MV-4-11 (cell line): Measurements from ENCODE around the gene USP48.
"Not testable (repeated sequence)": the region's sequence is repeated elsewhere in the genome, so short reads cannot be mapped to it uniquely, and the experiment has no call there.

Source experiments
- DNase-seq: peaks from one replicate; lab custom pipeline; 2025; lab: John Stamatoyannopoulos, UW

The USP48 gene

DNA sequence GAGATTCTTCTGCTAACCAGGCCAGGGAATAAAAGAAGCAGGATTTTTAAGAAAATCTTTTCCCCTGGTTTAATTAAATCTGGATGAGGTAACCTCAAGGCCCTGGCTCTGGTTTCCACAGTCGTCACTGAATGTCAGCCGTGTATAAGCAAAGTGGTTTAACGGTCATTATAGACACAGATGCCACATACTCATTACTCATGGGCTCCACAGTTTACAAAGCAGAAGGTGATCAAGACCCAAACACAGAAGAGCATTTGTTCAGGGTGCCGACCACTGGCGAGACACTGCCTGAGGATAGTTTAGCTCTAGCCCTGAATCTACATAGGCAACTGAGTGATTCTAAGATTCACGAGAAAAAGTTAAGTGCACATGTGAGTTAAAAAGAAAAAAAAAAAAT is 86.0 kb downstream of the USP48 start:
- DNase-seq: peak; percentile 84

DNA sequence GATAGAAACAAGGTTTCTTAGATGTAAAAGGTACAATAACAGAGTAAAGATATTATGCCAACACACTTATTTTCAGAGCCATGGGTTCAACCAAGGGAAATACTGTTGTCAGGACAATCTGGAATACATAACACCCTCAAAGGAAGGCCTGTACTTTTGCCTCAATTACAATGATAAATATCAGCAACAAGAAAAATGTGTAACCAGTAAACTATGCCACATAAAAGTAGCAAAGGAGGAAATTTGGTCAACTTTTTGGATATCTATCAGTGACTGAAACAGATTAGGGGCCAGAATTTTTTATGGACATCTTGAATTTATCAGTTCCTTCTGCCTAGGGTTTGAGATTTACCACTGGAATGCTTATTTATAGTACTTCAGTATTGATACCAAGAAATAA is 89.2 kb downstream of the USP48 start:
- no peak for DNase-seq

DNA sequence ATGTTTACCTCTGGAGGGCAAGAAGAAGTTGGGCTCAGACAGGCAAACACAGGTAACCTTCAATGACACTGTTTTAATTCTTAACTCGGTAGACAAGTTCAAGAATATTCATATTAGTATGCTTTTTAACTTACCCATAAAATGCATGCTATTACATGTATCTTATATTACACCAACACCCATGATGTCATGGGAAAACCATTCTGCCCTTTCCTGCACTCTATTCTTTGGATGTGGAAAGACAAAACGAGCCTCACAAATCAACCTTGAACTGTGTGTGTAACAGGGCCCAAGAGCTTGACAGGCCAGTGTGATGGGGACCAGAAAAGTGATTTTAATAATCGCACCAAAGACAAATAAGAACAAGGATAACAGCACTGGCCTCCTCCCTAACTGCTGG is 91.2 kb downstream of the USP48 start:
- DNase-seq: no peak

DNA sequence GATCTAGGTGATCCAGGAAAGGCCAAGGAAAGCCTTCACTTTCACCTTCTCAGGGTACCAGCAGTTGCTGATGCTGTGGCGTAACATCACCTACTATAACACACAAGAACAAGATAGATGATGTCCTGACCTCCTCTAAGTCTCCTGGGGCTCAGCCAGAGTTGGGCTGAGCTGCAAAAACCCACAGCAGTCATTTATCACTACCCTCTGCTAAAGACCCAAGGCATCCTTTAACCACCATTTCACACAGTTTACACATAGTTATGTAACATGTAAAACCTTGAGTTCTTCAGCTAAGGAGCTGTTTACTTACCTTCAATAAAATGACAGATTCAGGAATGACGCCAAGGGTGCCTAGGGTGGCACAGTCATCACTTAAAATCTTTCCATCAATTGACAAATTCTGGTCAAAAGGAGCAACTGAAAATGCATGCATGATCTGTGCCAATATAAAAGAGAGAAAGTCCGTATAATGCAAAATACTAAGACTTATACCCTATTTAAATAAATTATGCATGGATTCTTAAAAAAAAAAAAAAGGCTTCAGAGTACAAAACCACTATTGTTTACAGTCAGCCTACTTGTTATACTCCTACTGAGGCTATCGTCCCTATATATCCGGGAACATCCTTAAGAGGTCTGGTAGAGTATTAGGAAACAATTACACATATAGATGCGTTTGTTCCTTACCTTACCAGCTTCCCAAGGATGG is 93.1 kb downstream of the USP48 start:
- no peak for DNase-seq

DNA sequence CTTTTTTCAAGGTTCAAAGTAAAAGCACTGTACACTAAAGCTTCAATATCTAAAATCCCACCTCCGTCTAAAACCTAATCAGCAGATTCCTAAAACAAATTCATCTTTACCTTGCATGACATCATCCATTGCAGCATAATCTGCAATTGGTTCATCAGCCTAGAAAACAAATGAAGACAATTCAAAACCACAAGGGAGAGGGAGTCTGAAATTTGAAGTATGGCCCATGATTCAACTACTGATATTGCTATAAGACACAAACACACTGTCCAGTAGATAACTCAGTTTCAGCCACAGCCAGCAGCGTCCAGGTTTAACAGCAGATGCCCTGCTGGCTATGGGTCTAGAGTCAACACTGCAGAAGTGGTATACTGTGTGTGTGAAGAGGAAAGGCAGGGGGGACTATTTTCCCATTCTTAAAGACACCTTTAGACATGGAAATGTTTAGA is 95.8 kb downstream of the USP48 start:
- DNase-seq: no peak

DNA sequence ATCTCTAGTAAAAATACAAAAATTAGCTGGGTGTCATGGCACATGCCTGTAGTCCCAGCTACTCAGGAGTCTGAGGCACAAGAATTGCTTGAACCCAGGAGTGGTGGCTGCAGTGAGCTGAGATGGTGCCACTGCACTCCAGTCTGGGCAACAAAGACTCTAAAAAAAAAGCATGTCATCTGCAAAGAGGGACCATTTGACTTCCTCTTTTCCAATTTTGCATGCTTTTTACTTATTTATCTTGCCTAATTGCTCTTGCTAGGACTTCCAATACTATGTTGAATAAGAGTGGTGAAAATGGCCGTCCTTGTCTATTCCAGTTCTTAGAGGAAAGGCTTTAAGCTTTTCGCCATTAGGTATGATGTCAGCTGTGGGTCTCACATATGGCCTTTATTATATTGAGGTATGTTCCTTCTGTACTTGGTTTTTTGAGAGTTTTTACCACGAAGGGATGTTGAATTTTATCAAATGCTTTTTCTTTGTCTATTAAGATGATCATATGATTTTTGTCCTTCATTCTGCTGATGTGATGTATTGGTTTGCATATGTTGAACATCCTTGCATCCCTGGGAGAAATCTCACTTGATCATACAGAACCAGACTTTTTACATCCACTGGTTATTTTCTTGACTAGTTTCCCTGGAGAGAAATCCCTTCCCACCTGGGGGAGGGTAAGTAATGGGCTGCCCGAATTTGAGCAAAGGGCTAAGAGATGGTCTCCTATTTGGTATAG is 96.8 kb downstream of the USP48 start:
- peak; percentile 53 for DNase-seq

DNA sequence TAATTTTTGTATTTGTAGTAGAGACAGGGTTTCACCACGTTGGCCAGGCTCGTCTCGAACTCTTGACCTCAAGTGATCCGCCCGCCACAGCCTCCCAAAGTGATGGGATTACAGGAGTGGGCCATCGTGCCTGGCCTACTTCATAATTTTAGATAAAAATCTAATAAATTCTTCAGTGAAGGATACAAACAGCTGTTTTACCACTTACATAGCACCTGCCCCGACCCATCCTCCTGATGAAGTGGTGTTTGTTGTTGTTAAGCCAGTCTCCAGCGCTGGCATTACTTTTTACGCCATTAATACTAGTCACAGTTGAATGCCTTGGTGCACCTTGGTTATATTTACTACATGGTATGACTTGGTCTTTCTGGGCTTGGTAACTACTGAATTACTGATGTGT is 101.5 kb downstream of the USP48 start:
- no peak for DNase-seq

DNA sequence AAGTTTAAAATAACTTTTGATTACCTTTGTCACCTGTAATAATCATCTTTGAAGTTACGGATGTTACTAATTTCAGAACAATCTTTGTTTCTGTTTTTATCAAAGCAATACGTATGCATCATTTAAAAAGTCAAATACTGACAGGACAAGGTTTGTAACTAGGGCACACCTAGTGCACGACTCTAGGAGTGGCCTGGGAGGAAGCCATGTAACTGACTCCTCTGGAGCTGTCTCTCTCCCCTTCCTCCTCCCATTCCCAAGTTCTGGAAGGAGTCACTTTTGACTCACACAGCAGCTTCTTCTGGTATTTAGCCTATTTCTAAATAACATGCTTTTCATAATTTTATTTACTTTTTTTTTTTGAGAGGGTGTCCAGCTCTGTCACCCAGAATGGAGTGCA is 102.0 kb downstream of the USP48 start:
- no peak for DNase-seq

DNA sequence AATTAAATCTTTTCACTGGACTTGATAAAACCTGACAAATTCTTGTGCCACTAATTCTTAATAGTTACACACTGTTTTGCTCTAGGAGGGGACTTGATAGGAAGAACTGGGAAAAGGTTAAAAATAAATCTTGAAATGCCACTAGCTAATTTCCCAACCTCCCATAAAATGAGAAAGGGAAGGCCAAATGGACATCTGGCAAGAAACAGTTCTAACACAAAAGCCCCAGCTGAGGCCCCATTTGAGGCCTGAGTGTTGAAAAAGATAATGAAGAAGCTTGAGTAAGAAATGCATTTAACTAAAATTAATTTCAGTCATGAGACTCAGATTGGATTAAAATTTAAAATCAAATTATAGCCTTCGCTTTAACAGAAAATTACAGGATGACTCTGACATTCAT is 102.6 kb downstream of the USP48 start:
- DNase-seq: no peak

DNA sequence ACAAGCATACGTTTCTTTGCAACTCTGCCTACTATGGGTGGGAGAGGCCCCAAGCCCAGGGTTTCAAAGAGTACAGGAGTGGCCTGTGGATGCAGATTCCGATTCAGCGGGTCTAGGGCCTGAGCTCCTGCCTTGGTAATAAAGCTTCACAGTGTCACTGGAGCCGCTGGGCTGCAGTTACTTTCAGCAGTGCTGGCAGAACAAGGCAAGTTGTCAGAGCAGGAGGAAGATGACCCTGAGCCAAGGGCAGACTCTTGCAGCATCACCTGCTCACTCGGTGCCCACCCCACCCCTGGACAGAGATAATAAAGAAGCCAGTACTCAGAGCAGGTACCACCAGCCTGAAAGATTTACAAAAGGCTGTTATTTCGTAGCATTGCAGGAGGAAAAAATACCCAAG is 105.8 kb downstream of the USP48 start:
- DNase-seq: no peak

DNA sequence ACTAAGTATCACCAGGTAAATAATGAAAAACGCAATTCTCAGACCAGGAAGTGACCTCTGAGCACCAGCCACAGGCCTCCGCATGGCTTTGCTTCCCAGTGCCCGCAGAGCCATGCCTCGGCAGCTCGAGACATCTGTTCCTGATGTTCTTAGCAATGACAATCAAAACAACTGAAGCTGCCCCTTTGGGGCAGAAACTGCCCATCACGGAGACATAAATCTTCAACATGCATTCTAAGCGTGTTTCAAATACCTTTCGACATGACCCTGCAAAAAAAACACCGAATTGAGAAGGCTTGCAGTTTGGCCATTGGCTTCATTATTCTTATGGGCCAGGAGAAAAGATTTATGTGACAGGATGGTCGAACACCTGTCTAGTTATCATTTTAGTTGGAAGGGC is 108.0 kb downstream of the USP48 start:
- DNase-seq: no peak

DNA sequence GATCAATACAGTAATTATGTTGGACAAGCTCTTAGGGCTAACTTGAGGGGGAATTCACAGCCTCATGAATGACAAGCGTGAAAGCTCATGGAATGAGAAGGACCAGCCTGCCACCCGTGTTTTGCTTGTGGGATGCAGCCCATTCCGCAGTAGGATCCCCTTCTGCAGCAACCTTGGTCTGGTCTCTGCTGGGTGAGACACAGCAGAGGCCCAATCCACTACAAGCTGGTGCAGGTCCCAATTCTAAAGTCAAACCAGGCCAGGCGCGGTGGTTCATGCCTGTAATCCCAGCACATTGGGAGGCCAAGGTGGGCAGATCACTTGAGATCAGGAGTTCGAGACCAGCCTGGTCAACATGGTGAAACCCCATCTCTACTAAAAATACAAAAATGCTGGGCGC is 109.1 kb downstream of the USP48 start:
- not testable (repeated sequence) for DNase-seq

DNA sequence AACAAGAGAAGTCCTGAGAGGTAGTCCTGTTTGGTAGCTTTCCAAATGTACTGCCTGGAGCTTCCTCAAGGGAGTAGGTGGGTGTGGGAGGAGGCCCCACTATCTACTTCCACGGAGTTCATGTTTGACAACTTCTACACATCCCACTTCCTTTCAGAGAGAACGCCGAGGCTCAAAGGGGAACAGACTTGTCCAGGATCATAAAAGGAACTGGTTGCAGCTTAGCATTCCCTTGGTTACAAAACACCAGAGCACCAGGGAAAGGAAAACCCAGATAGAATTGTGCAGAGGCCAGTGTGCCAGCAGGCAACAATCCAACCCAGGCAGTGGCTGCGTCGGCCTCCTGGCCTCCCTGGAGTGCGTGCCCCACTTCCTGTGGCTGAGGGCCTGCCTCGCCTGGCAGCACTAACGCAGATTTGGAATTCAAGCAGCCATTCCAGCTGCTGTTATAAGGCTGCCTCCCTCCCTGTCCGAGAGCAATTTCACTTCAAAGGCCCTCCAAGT is 109.6 kb downstream of the USP48 start:
- DNase-seq: peak; percentile 71

DNA sequence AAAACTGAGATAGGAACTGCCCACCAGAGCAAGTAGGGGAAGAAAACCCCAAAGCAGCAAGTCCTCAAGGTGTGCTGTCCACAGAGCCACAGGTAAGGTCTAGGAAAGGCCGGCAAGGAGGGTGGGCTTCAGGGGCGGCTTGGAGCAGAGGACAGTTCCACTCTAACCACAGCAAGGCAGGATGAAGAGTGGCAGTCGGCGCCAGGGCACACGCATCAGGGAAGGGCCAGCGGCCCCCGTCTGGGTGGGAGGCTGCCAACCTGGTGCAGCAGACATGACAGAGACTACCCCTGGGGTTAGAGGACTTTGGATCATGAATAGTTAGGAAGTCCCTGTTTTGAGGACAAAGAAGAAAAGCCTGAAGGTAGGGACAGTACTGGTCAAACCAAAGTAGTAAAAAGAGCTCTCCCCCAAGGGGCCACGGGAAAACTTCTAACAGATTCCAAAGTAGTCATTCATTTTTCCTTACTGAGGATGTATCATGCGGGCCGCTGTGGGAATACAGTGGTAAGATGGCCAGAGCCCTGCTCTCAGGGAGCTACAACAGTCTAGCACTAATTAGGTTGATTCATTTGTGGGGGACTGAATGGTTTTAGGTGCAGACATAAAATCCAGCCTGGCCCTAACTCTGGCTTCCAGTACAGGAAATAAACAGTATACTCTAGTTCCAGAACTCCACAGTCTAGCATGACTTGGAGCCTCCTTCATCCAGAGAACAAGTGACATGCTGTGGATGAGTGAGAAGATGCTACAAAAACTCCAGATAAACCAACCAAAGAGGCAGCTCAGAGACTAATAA is 110.3 kb downstream of the USP48 start:
- no peak for DNase-seq

DNA sequence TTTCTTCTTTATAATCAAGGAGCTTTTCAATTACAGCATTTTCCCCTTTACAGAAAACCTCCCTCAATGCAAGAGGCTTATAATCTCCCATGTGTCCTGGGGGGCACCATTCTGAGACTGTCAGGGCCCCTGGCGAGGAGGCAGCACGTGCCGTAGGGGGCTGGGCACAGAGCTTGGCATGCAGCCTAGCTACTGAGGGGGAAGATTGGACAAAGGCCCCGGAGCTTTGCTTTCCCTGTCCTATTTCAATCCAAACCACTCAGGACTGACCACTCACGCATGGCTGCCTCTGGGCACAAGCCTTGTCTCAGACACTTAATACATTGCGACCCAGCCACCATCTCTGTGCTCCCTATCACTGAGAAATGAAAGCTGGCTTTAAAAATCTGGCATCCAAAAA is 111.0 kb downstream of the USP48 start:
- DNase-seq: no peak

DNA sequence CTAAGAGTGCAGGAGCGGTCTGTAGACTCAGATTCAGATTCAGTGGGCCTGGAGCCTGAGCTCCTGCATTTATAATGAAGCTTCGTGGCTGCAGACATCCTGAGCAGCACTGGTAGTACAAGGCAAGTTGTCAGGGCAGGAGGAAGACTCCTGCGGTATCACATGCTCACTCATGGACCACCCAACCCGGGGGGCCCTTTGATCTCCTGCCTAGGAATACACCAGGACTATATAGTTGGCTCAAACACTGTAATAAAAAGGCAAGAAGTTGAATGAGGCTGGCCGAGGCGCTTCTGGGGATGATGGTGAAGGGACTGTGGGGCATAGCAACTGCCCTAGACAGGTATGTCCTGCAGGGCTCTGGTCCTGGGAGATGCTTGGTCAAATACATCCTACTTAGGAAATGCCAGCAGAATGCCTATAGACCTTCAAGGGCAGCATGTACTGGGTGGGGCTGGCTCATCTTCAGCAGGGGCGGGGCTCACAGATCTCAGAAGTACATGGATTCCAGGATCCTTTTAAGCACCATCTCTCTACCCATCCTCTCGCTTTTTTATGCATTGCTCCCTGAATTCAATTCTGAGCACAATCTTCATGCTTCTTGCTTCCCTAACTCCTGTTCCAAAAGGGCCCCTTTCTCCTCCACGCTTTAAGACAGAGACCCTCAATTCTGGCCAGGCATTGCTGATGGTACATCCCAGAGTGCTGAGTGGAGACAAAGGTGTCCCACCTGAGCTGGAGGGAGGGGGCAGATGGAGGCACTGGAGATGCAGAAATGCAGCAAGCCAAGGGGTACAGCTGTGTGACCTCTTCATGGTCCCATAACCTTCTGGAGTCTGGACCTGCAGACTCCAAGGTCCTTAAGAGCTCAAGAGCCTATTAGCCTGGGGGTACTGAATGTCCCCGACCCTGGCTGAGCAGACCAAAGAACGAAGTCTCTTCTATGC is 111.7 kb downstream of the USP48 start:
- no peak for DNase-seq

DNA sequence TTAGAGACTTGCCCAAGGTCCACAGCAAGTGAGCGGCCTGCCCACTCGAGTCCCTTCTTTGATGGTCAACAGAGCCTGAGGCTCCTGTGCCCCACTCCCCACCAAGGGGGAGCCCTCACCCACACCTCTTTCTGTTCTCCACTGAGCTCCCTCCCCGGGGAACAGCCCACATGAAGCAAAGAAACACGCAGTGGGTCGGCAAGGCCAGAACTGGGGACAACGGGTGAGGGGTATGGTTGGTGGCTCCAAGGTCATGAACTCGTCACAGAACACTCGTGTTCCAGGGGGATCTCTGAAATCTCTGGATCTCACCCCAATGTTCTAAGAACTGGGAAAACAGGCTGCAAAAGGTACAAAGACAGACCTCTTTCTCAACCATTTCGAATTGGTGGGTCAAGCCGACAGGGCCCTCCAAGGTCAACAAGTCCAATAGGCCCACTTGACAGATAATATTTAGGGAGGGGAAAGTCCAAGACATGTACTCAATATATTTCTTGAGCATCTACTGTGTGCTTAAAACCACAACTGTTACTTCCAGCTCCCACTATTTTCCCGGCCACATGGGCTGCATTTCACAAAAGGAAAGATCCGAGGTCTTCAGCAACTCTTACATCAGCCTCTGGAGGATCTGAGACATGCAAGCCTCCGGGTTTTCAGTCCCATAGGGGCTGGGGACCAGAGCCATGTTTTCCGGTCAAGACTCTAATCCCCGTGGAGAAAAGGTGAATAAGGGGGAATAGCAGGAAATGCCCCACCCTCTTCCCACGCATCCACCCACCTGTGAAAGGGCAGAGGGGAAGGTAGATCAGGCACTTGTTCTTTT is 112.7 kb downstream of the USP48 start:
- no peak for DNase-seq

DNA sequence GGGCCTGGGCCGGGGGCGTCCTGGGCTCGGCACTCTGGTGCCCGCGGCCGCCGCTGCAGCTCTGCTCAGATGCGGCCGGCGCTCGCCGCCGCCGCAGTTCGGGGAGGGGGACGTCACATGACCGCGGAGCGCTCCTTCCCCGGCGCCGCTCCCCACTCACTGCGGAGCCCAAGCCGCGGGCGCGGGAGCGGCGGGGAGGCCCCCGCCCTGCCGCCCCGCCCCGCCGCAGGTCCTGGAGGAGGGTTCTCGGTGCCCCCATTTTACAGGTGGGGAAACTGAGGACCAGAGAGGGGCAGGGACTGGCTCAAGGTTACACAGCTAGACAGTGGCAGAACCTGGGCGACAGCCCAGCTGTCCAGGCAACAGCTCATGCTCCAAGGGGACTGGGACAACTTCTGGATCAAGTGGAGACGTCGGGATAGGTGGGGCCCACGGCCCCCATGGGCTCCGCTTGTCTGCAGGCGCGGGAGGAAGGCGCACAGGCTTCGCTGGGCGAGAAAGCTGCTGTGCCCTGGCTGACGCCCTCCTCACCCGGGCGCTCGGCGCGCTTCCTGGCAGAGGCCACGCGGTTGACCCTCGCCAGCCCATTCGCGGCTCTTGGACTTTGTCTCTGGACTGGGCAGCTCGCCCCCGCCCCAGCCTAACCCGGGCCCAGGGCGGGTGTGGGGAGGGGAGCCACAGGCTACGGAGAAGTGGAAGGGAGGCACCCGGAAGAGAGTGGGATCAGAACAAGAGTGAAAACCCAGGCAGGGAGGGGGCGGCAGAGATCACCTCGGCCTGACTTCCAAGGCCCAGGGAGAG is 113.5 kb downstream of the USP48 start, which contains the start of gene RAP1GAP:
Gene RAP1GAP (minus strand): TSS at position 100 of the 801 bp plus-strand sequence. CDS start 49,325 bp downstream, outside the sequence.
- DNase-seq: peak; percentile 24

DNA sequence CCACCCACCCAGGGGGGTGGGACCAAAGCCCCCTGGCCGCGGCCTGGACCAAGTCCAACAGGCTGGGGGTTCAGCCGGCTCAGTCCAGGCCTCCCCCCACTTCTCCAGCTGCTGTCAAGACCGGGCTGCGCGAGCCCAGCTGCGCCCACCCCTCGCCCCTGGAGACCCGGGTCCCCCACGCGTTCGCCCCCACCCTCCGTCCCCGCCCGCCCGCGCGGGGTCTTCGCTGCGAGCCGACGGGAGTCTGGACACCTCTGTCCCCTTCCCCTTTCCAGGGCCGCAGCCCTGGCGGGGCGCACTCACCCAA is 114.0 kb downstream of the USP48 start:
- DNase-seq: no peak
